HEK293T (cell line): ENCODE data around the gene ATXN7L2.

Source experiments
- ARNT ChIP-seq: fragments of 450-650 bp; IDR thresholded peaks from 2 replicates; pipeline ENCODE4 v1.6.1; 2017; ENCODE audit warnings: mild to moderate bottlenecking
- FOXA1 ChIP-seq: fragments of 450-650 bp; IDR thresholded peaks from 2 replicates; pipeline ENCODE4 v1.6.1; 2016; ENCODE audit warnings: mild to moderate bottlenecking
- FOXK2 ChIP-seq: fragments of 450-650 bp; IDR thresholded peaks from 2 replicates; pipeline ENCODE4 v1.6.1; 2016; ENCODE audit warnings: mild to moderate bottlenecking
- FOXM1 ChIP-seq: fragments of 450-650 bp; IDR thresholded peaks from 2 replicates; pipeline ENCODE4 v1.6.1; 2017; ENCODE audit warnings: mild to moderate bottlenecking, borderline replicate concordance
- HDGF ChIP-seq: fragments of 450-650 bp; IDR thresholded peaks from 2 replicates; pipeline ENCODE4 v1.6.1; 2017; ENCODE audit warnings: antibody characterized with exemption, borderline replicate concordance
- NFRKB ChIP-seq: fragments of 450-650 bp; IDR thresholded peaks from 2 replicates; pipeline ENCODE4 v1.6.1; 2016; ENCODE audit warnings: mild to moderate bottlenecking, moderate library complexity
- PKNOX1 ChIP-seq: fragments of 450-650 bp; IDR thresholded peaks from 2 replicates; pipeline ENCODE4 v1.6.1; 2016
- SP1 ChIP-seq: fragments of 450-650 bp; IDR thresholded peaks from 2 replicates; pipeline ENCODE4 v1.6.1; 2017
- SUZ12 ChIP-seq: fragments of 450-650 bp; IDR thresholded peaks from 2 replicates; pipeline ENCODE4 v1.6.1; 2016; ENCODE audit warnings: mild to moderate bottlenecking
- ZNF384 ChIP-seq: fragments of 450-650 bp; IDR thresholded peaks from 2 replicates; pipeline ENCODE4 v1.6.1; 2016

GRCh38 chr1:109501644-109502363 is 18.1 kb downstream of the ATXN7L2 start:
- TF ChIP-seq ZNF384 (no peak), FOXK2 (no peak), FOXM1 (no peak), PKNOX1 (no peak), ARNT (no peak), FOXA1 (no peak), NFRKB (no peak), SP1 (no peak), HDGF (no peak), SUZ12 (no peak)
